ENCODE data around the gene PDCD4. TPM values are rescaled to one million over a fixed set of nuclear protein-coding genes. Genes with fewer than 3 reads are reported as not detected.

PDCD4 gene
- total and polyA plus RNA-seq, 9 of the 15 experiments (the other 6 are each of a cell fraction or from before 2014, with no cell fraction given) = 12.9 to 44.1 (median 33.7) TPM

DNA sequence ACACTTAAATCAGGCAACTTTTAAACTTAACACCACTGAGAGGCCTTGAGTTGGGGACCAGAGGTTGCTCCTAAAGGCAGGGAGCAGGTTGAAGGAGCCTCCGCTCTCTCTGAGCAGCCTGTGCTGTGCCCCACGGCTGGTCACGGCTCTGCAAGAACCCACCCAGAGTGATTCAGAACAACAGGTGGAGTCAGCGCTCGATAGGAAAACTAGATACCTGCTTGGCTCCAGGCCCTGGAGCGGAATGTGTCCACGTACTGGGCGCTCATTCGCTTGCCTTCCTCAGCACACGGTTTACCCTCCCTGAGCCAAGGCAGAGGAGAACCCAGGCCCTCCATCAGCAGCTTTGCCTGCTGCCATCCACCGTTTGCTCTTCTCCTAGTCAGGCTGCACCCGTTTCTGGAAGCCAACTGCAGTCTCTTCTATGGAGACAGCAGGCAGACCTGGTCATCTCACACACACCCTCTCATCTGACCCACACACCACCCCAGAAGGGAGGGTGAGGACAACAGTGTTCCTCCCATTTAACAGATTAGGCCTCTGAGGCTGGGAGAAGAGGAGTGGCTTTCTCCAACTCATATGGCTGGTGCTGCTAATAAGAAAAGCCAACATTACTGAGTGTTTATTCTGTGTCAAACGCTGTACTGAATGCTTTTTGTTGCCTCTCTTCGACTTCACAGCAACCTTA, 37.6 kb upstream of the PDCD4 start:
- ATAC-seq (peak; percentile 30), DNase-seq (ENCODE audit: extremely low read depth in 1 of 4, low spot score in 3 of 4) (peak in 1 of 4 experiments; percentile 19), FAIRE-seq (peak; percentile 40)
- H3K27ac ChIP-seq (ENCODE audit: extremely low read depth, low read depth, low read length) = no peak overlapping the region
- H4K20me1 ChIP-seq (replicated peaks; ENCODE audit: control insufficient read depth, insufficient read depth, low read length) = no peaks in the 10 kb centered on the region
- H3K36me3 ChIP-seq (ENCODE audit: control insufficient read depth, insufficient read depth, low read length) = peaks cover 18% of the 10 kb centered on the region; the same call in 1 of the 3 replicates
- 77% methylated on average over 12 of the region's 14 CpGs for WGBS (ENCODE audit: insufficient coverage, low coverage, missing lambda C conversion rate)
- in situ Hi-C loops (cut with MboI) (no loop called here), intact Hi-C loops (cut with micrococcal nuclease) (no loop called here)
- CTCF ChIA-PET (ENCODE audit: low intra/inter-chr PET ratio) = no interaction called here
- H3K9me3 ChIP-seq (replicated peaks; ENCODE audit: control insufficient read depth, insufficient read depth, low read depth, low read length) = no peaks in the 10 kb centered on the region
- POLR2A ChIA-PET = interaction anchor here (0.6 kb wide), 1 partner anchor 16 kb away, joined by 3 read pairs; no protein-coding TSS in a partner anchor
- no peak overlapping the region for H3K4me3 ChIP-seq
- no peak overlapping the region for H3K4me2 ChIP-seq (ENCODE audit: insufficient read depth, low read length)
- peak; percentile 26; the same call in 1 of the 2 replicates for TF ChIP-seq SMARCA5 (IDR thresholded peaks at IDR 0.05)
- no peak for TF ChIP-seq FOSL1 (tag; conservative IDR thresholded peaks at IDR 0.05)
- TF ChIP-seq RBM25 (IDR thresholded peaks at IDR 0.05; ENCODE audit: low read depth, low read length, severe bottlenecking) = peak; percentile 69
- TF ChIP-seq, protein P1, sequence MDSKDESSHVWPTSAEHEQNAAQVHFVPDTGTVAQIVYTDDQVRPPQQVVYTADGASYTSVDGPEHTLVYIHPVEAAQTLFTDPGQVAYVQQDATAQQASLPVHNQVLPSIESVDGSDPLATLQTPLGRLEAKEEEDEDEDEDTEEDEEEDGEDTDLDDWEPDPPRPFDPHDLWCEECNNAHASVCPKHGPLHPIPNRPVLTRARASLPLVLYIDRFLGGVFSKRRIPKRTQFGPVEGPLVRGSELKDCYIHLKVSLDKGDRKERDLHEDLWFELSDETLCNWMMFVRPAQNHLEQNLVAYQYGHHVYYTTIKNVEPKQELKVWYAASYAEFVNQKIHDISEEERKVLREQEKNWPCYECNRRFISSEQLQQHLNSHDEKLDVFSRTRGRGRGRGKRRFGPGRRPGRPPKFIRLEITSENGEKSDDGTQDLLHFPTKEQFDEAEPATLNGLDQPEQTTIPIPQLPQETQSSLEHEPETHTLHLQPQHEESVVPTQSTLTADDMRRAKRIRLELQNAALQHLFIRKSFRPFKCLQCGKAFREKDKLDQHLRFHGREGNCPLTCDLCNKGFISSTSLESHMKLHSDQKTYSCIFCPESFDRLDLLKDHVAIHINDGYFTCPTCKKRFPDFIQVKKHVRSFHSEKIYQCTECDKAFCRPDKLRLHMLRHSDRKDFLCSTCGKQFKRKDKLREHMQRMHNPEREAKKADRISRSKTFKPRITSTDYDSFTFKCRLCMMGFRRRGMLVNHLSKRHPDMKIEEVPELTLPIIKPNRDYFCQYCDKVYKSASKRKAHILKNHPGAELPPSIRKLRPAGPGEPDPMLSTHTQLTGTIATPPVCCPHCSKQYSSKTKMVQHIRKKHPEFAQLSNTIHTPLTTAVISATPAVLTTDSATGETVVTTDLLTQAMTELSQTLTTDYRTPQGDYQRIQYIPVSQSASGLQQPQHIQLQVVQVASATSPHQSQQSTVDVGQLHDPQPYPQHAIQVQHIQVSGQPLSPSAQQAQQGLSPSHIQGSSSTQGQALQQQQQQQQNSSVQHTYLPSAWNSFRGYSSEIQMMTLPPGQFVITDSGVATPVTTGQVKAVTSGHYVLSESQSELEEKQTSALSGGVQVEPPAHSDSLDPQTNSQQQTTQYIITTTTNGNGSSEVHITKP (IDR thresholded peaks at IDR 0.05; ENCODE audit: partially characterized antibody) = no peak
- peak; percentile 50; the same call in 1 of the 2 replicates for TF ChIP-seq BCOR (IDR thresholded peaks at IDR 0.05)
- TF ChIP-seq, protein P2, sequence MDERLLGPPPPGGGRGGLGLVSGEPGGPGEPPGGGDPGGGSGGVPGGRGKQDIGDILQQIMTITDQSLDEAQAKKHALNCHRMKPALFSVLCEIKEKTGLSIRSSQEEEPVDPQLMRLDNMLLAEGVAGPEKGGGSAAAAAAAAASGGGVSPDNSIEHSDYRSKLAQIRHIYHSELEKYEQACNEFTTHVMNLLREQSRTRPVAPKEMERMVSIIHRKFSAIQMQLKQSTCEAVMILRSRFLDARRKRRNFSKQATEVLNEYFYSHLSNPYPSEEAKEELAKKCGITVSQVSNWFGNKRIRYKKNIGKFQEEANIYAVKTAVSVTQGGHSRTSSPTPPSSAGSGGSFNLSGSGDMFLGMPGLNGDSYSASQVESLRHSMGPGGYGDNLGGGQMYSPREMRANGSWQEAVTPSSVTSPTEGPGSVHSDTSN (CRISPR knock-in tag; IDR thresholded peaks at IDR 0.05; ENCODE audit: low read depth) = no peak
- TF ChIP-seq, protein P2 (tag; conservative IDR thresholded peaks at IDR 0.05; ENCODE audit: low read depth) = no peak
- no peak for TF ChIP-seq NFYB (IDR thresholded peaks at IDR 0.05; ENCODE audit: extremely low read depth, insufficient read length)
- peak; percentile 9 to 52; a peak in 2 of 4 replicates for TF ChIP-seq KDM1A (IDR thresholded peaks at IDR 0.05)
- 0 out of 2 replicates have a peak, but pooled peaks have one; percentile 4 for TF ChIP-seq ZFX (CRISPR knock-in tag; IDR thresholded peaks at IDR 0.05)
- no peaks in the 10 kb centered on the region for H3K27me3 ChIP-seq (ENCODE audit: control insufficient read depth in 2 of 2, insufficient read depth in 2 of 2, low read length in 2 of 2)
- H3K9ac ChIP-seq (ENCODE audit: insufficient read depth in 1 of 2, low read depth in 2 of 2, low read length in 2 of 2) = peak overlapping the region in 1 of 2 experiments; percentile 64; a peak in 2 of 4 replicates
- H3K4me1 ChIP-seq (replicated peaks in 1 of 2; ENCODE audit: control insufficient read depth in 2 of 2, insufficient read depth in 2 of 2, low read length in 2 of 2) = peaks cover 12 to 29% of the 10 kb centered on the region in 2 experiments
- H2AFZ ChIP-seq (ENCODE audit: low read depth, low read length) = no peak overlapping the region
- no TSS peak for BruUV-seq (replicated peaks)
- no peaks in the 10 kb centered on the region for H3K79me2 ChIP-seq (ENCODE audit: control insufficient read depth, insufficient read depth, low read length)
- no peaks in the 10 kb centered on the region for H3K9me1 ChIP-seq (ENCODE audit: control insufficient read depth, insufficient read depth, low read length)
